22Rv1 (cell line): Measurements from ENCODE around the gene CAMK2N2.
A peak's percentile ranks its signal among the peaks of the same experiment; 100 is the strongest.

ENCODE experiments used
- H3K27ac ChIP-seq: fragments of 450-650 bp; 2 replicates; pipeline ENCODE4 v1.5.1; 2017
- CTCF ChIP-seq: fragments of 450-650 bp; IDR thresholded peaks from 2 replicates; pipeline ENCODE4 v1.5.1; 2017; ENCODE audit warnings: mild to moderate bottlenecking
- ZFX ChIP-seq: fragments of 450-650 bp; IDR thresholded peaks from 2 replicates; pipeline ENCODE4 v1.6.1; 2017; ENCODE audit warnings: antibody characterized with exemption, borderline replicate concordance

CAMK2N2 gene

GRCh38 chr3:184258926-184259325 is 2.4 kb downstream of the CAMK2N2 start:
- peak overlapping the region; percentile 85 for H3K27ac ChIP-seq
- TF ChIP-seq ZFX (no peak), CTCF (no peak)

- peak overlapping the region; percentile 4; the same call in 1 of the 2 replicates for H3K27ac ChIP-seq
- TF ChIP-seq ZFX (no peak), CTCF (no peak)
Observed at GRCh38 chr3:184257083-184257915, 4.1 kb downstream of the CAMK2N2 start.

GRCh38 chr3:184255291-184256039 is 5.9 kb downstream of the CAMK2N2 start:
- no peak overlapping the region; the same call in 1 of the 2 replicates for H3K27ac ChIP-seq
- TF ChIP-seq ZFX (no peak), CTCF (no peak)

GRCh38 chr3:184250167-184250828 is 11.1 kb downstream of the CAMK2N2 start:
- H3K27ac ChIP-seq = peak overlapping the region; percentile 95
- TF ChIP-seq ZFX (no peak), CTCF (peak; percentile 91)

- TF ChIP-seq ZFX (no peak), CTCF (no peak)
- peak within 1 kb of the TSS; percentile 95 for H3K27ac ChIP-seq
Observed at GRCh38 chr3:184249412-184250166, 11.8 kb downstream of the CAMK2N2 start, which contains the start of gene EEF1AKMT4. Gene EEF1AKMT4 (plus strand): TSS chr3:184249672. CDS start chr3:184249695, 23 bp downstream.

GRCh38 chr3:184248454-184249411 is 12.6 kb downstream of the CAMK2N2 start, which contains the start of gene ALG3:
Gene ALG3 (minus strand): TSS chr3:184248962. CDS start chr3:184248940, 22 bp downstream.
- H3K27ac ChIP-seq = peak within 1 kb of the TSS; percentile 95
- TF ChIP-seq CTCF = no peak
- no peak for TF ChIP-seq ZFX
